GM12801 (cell line): ENCODE data around the gene OPN1LW.

Source experiments
- TF ChIP-seq, protein P1 (sequence below): IDR thresholded peaks from one replicate; pipeline ENCODE4 v1.5.1; 2011; ENCODE audit warnings: control low read depth; ENCODE audit not compliant: insufficient read length; ENCODE audit errors: extremely low read depth

OPN1LW gene

GRCh38 chrX:154123241-154124219, 20.5 kb upstream of the OPN1LW start:
- TF ChIP-seq, protein P1, sequence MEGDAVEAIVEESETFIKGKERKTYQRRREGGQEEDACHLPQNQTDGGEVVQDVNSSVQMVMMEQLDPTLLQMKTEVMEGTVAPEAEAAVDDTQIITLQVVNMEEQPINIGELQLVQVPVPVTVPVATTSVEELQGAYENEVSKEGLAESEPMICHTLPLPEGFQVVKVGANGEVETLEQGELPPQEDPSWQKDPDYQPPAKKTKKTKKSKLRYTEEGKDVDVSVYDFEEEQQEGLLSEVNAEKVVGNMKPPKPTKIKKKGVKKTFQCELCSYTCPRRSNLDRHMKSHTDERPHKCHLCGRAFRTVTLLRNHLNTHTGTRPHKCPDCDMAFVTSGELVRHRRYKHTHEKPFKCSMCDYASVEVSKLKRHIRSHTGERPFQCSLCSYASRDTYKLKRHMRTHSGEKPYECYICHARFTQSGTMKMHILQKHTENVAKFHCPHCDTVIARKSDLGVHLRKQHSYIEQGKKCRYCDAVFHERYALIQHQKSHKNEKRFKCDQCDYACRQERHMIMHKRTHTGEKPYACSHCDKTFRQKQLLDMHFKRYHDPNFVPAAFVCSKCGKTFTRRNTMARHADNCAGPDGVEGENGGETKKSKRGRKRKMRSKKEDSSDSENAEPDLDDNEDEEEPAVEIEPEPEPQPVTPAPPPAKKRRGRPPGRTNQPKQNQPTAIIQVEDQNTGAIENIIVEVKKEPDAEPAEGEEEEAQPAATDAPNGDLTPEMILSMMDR: no peak

GRCh38 chrX:154125391-154126040, 18.5 kb upstream of the OPN1LW start:
- TF ChIP-seq, protein P1: no peak

- TF ChIP-seq, protein P1: no peak
Observed at GRCh38 chrX:154126101-154126500, 17.9 kb upstream of the OPN1LW start.

DNA sequence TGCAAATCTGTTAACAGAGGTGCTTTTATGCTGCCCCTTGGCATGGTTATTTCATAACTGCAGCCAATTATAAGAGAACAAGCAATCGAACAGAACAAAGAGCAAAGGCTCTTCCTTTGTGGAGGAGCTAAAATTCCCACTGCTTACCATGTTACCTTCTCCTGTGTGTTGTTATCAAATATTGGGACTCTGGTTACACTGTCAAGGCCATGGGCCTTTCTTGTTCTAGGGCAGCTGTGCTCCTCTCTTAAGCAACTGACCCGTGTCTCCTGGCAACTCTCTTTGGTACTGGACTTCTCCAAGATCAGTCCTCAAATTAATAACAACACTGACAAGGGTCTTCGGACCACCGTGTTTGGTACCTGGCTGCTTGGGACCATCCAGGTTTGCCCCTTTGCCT, 12.1 kb upstream of the OPN1LW start:
- TF ChIP-seq, protein P1: no peak

DNA sequence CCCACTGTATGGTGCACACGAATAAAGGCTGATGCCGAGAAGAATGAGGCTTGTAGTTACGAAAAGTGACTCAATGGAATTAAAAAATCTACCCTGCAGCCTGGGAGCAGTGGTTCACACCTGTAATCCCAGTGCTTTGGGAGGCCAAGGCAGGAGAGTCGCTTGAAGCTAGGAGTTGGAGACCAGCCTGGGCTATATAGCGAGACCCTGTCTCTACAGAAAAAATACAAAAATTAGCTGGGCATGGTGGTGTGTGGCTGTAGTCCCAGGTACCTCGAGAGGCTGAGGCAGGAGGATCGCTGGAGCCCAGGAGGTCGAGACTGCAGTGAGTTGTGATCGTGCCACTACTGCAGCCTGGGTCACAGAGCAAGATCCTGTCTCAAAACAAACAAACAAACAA, 11.7 kb upstream of the OPN1LW start:
- TF ChIP-seq, protein P1: no peak

GRCh38 chrX:154135458-154136229, 8.4 kb upstream of the OPN1LW start:
- TF ChIP-seq, protein P1: no peak
